ENCODE data around the gene PRDM2.

DNA sequence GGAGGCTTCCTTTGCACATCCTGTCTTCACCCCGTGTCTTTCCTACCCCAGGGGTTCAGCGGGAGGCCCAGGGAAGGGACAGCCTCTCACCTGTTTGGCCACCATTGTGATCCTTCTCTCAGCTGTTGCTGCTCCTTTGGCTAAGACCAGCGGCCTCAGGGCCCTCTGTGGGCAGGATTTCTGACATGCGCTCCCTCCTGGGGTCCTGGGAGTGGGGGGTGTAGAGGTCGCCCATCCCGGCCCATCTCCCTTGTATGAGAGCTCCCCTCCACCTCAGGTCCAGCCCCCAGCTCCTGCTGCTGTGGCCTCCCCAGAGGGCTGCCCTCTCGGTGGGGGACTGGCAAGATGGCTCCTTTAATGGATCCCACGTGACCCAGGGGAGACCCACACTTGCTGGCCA, 120.5 kb downstream of the PRDM2 start:
- TF ChIP-seq, protein P1, sequence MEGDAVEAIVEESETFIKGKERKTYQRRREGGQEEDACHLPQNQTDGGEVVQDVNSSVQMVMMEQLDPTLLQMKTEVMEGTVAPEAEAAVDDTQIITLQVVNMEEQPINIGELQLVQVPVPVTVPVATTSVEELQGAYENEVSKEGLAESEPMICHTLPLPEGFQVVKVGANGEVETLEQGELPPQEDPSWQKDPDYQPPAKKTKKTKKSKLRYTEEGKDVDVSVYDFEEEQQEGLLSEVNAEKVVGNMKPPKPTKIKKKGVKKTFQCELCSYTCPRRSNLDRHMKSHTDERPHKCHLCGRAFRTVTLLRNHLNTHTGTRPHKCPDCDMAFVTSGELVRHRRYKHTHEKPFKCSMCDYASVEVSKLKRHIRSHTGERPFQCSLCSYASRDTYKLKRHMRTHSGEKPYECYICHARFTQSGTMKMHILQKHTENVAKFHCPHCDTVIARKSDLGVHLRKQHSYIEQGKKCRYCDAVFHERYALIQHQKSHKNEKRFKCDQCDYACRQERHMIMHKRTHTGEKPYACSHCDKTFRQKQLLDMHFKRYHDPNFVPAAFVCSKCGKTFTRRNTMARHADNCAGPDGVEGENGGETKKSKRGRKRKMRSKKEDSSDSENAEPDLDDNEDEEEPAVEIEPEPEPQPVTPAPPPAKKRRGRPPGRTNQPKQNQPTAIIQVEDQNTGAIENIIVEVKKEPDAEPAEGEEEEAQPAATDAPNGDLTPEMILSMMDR (IDR thresholded peaks at IDR 0.05), result no peak
- TF ChIP-seq POLR2A (IDR thresholded peaks at IDR 0.05), result no peak

Measured in Peyer's patch (tissue), 4 donors.